Middle frontal gyrus (tissue), 1 donor: Measurements from ENCODE around the gene TIGD1.
"Not testable (repeated sequence)": the region's sequence is repeated elsewhere in the genome, so short reads cannot be mapped to it uniquely, and the experiment has no call there.

ENCODE experiments used
- DNase-seq: peaks from one replicate; pipeline ENCODE4 v3.0.0-alpha.2; 2015; ENCODE audit warnings: low spot score; ENCODE audit errors: extremely low spot score

TIGD1 gene

GRCh38 chr2:232571026-232571474 is 20.7 kb upstream of the TIGD1 start:
- no peak for DNase-seq

GRCh38 chr2:232570481-232570880 is 20.1 kb upstream of the TIGD1 start:
- not testable (repeated sequence) for DNase-seq

GRCh38 chr2:232569541-232569940 is 19.2 kb upstream of the TIGD1 start:
- DNase-seq: no peak

- no peak for DNase-seq
Measured at GRCh38 chr2:232568161-232568560, 17.8 kb upstream of the TIGD1 start.

- no peak for DNase-seq
Measured at GRCh38 chr2:232567721-232568120, 17.4 kb upstream of the TIGD1 start.

- DNase-seq: no peak
Measured at GRCh38 chr2:232563580-232563979, 13.2 kb upstream of the TIGD1 start.

GRCh38 chr2:232562515-232563151 is 12.3 kb upstream of the TIGD1 start:
- no peak for DNase-seq

- DNase-seq: no peak
Measured at GRCh38 chr2:232556426-232556825, 6.1 kb upstream of the TIGD1 start.

GRCh38 chr2:232551776-232552175 is 1.4 kb upstream of the TIGD1 start:
- DNase-seq: no peak

GRCh38 chr2:232551250-232551638 is 887 bp upstream of the TIGD1 start:
- no peak for DNase-seq

- no peak for DNase-seq
Measured at GRCh38 chr2:232549655-232550353, 553 bp downstream of the TIGD1 start.

- no peak for DNase-seq
Measured at GRCh38 chr2:232547991-232548390, 2.4 kb downstream of the TIGD1 start.

GRCh38 chr2:232545511-232546375 is 4.6 kb downstream of the TIGD1 start:
- no peak for DNase-seq

- no peak for DNase-seq
Measured at GRCh38 chr2:232544674-232545073, 5.7 kb downstream of the TIGD1 start.

GRCh38 chr2:232543928-232544631 is 6.3 kb downstream of the TIGD1 start:
- DNase-seq: no peak

GRCh38 chr2:232543491-232543890 is 6.9 kb downstream of the TIGD1 start:
- DNase-seq: no peak

- DNase-seq: no peak
Measured at GRCh38 chr2:232542715-232543467, 7.5 kb downstream of the TIGD1 start.

- no peak for DNase-seq
Measured at GRCh38 chr2:232541961-232542714, 8.2 kb downstream of the TIGD1 start.

GRCh38 chr2:232541195-232541960 is 9.0 kb downstream of the TIGD1 start:
- DNase-seq: no peak
